AG04450 (cell line): Measurements from ENCODE around the gene ESYT2. TPM values are rescaled to one million over a fixed set of nuclear protein-coding genes. Genes with fewer than 3 reads are reported as not detected.

ENCODE experiments used
- CTCF ChIA-PET: fragments of 300-600, 350-600 bp; formaldehyde crosslinking; extraction: SDS; loops from one replicate; lab custom pipeline; 2022; ENCODE audit warnings: antibody characterized with exemption, inconsistent platforms; lab: Charles Lee
- POLR2A ChIA-PET: fragments of 350-600 bp; formaldehyde crosslinking; extraction: SDS; loops from one replicate; lab custom pipeline; 2021; ENCODE audit warnings: antibody characterized with exemption, inconsistent platforms; lab: Yijun Ruan, JAX
- DNase-seq: peaks from one replicate; pipeline ENCODE4 v3.0.0-alpha.2; 2011; ENCODE audit warnings: low read depth, low spot score
- H3K27ac ChIP-seq: one replicate; pipeline ENCODE4 v1.5.1; 2012; ENCODE audit warnings: low read depth, low read length, control low read depth
- H3K27me3 ChIP-seq: one replicate; pipeline ENCODE4 v1.6.0; 2012; ENCODE audit warnings: low read length; ENCODE audit not compliant: control insufficient read depth, insufficient read depth
- H3K4me3 ChIP-seq: 2 replicates; pipeline ENCODE4 v1.5.1; 2011; ENCODE audit warnings: mild to moderate bottlenecking, low read depth, low read length, control low read depth
- H3K9me3 ChIP-seq: 2 replicates; pipeline ENCODE4 v1.5.1; 2012; ENCODE audit warnings: low read length; ENCODE audit not compliant: control insufficient read depth, insufficient read depth
- CTCF ChIP-seq: IDR thresholded peaks from 2 replicates; pipeline ENCODE4 v1.5.1; 2011; ENCODE audit warnings: low read depth, low read length, control low read depth, inconsistent platforms
- polyA plus RNA-seq: library from polyadenylated mRNA; depleted of rRNA; stranded (reverse); fragments of >200 nt; gene quantifications from 2 replicates; pipeline ENCODE4 v1.2.3, GENCODE V29; 2011

The ESYT2 gene
- polyA plus RNA-seq, 1 experiment, result 54.3 TPM

- CTCF ChIA-PET, result no interaction called here
Measured at GRCh38 chr7:158749396-158749795, 79.9 kb downstream of the ESYT2 start.

GRCh38 chr7:158748335-158748734, 81.0 kb downstream of the ESYT2 start:
- Histone ChIP-seq H3K27me3 (no peaks in the 10 kb centered on the region), H3K27ac (no peak overlapping the region), H3K9me3 (no peaks in the 10 kb centered on the region; the same call in 1 of the 2 replicates), H3K4me3 (no peak overlapping the region)
- ChIA-PET CTCF (no interaction called here), POLR2A (no interaction called here)
- no peak for TF ChIP-seq CTCF
- no peak for DNase-seq

More at GRCh38 chr7:158749396-158749795, 79.9 kb downstream of the ESYT2 start:
- H3K27ac ChIP-seq, result no peak overlapping the region
- H3K4me3 ChIP-seq, result no peak overlapping the region
- no peaks in the 10 kb centered on the region for H3K9me3 ChIP-seq
- no peak for DNase-seq
- POLR2A ChIA-PET, result no interaction called here
- H3K27me3 ChIP-seq, result no peaks in the 10 kb centered on the region
- TF ChIP-seq CTCF, result no peak

- ChIA-PET POLR2A (no interaction called here), CTCF (no interaction called here)
- no peaks in the 10 kb centered on the region for H3K27me3 ChIP-seq
- no peak for TF ChIP-seq CTCF
- DNase-seq, result no peak
- H3K4me3 ChIP-seq, result no peak overlapping the region
- H3K27ac ChIP-seq, result no peak overlapping the region
- no peaks in the 10 kb centered on the region; the same call in 1 of the 2 replicates for H3K9me3 ChIP-seq
Measured at GRCh38 chr7:158747408-158747807, 81.9 kb downstream of the ESYT2 start.

- TF ChIP-seq CTCF, result no peak
- Histone ChIP-seq H3K27me3 (no peaks in the 10 kb centered on the region), H3K4me3 (no peak overlapping the region), H3K9me3 (no peaks in the 10 kb centered on the region; the same call in 1 of the 2 replicates), H3K27ac (no peak overlapping the region)
- DNase-seq, result no peak
- CTCF ChIA-PET, result no interaction called here
- POLR2A ChIA-PET, result interaction anchor here (0.7 kb wide), 1 partner anchor 12 kb away, joined by 3 read pairs; no protein-coding TSS in a partner anchor
Measured at GRCh38 chr7:158746957-158747356, 82.4 kb downstream of the ESYT2 start.

- no peak for TF ChIP-seq CTCF
- no peak for DNase-seq
- no peak overlapping the region for H3K27ac ChIP-seq
- H3K27me3 ChIP-seq, result no peaks in the 10 kb centered on the region
- ChIA-PET POLR2A (no interaction called here), CTCF (no interaction called here)
- H3K4me3 ChIP-seq, result no peak overlapping the region
- no peaks in the 10 kb centered on the region; the same call in 1 of the 2 replicates for H3K9me3 ChIP-seq
Measured at GRCh38 chr7:158745057-158745715, 84.1 kb downstream of the ESYT2 start.
